ENCODE measurements around the gene ALPI.
A peak's percentile ranks its signal among the peaks of the same experiment; 100 is the strongest.
"Not testable (repeated sequence)": the region's sequence is repeated elsewhere in the genome, so short reads cannot be mapped to it uniquely, and the experiment has no call there.

ALPI gene

GRCh38 chr2:232441147-232441651, 14.8 kb upstream of the ALPI start:
- no peak for DNase-seq (ENCODE audit: low spot score)
- TF ChIP-seq CTCF (IDR thresholded peaks at IDR 0.05; ENCODE audit: extremely low read depth, missing control alignments), result no peak

GRCh38 chr2:232441922-232442321, 14.0 kb upstream of the ALPI start:
- not testable (repeated sequence) for DNase-seq (ENCODE audit: low spot score)

GRCh38 chr2:232442431-232442830, 13.5 kb upstream of the ALPI start:
- not testable (repeated sequence) for DNase-seq (ENCODE audit: low spot score)

- not testable (repeated sequence) for DNase-seq (ENCODE audit: low spot score)
Observed at GRCh38 chr2:232443047-232443446, 12.9 kb upstream of the ALPI start.

- not testable (repeated sequence) for DNase-seq (ENCODE audit: low spot score)
Observed at GRCh38 chr2:232443669-232444408, 12.1 kb upstream of the ALPI start.

GRCh38 chr2:232444409-232445148, 11.4 kb upstream of the ALPI start:
- peak; percentile 68 for TF ChIP-seq CTCF (IDR thresholded peaks at IDR 0.05; ENCODE audit: extremely low read depth, missing control alignments)
- peak; percentile 72 for DNase-seq (ENCODE audit: low spot score)

- DNase-seq (ENCODE audit: low spot score), result not testable (repeated sequence)
Observed at GRCh38 chr2:232445149-232445885, 10.6 kb upstream of the ALPI start.

- DNase-seq (ENCODE audit: low spot score), result not testable (repeated sequence)
Observed at GRCh38 chr2:232446266-232446777, 9.6 kb upstream of the ALPI start.

GRCh38 chr2:232447091-232447620, 8.8 kb upstream of the ALPI start:
- no peak for DNase-seq (ENCODE audit: low spot score)
- no peak for TF ChIP-seq CTCF (IDR thresholded peaks at IDR 0.05; ENCODE audit: extremely low read depth, missing control alignments)

- no peak for DNase-seq (ENCODE audit: low spot score)
- TF ChIP-seq CTCF (IDR thresholded peaks at IDR 0.05; ENCODE audit: extremely low read depth, missing control alignments), result no peak
Observed at GRCh38 chr2:232447638-232448303, 8.2 kb upstream of the ALPI start.
